ENCODE measurements around the gene MAT2A. TPM values are rescaled to one million over a fixed set of nuclear protein-coding genes. Genes with fewer than 3 reads are reported as not detected.

Gene MAT2A
- polyA plus RNA-seq, 3 donors = 340 to 430 (median 417) TPM

DNA sequence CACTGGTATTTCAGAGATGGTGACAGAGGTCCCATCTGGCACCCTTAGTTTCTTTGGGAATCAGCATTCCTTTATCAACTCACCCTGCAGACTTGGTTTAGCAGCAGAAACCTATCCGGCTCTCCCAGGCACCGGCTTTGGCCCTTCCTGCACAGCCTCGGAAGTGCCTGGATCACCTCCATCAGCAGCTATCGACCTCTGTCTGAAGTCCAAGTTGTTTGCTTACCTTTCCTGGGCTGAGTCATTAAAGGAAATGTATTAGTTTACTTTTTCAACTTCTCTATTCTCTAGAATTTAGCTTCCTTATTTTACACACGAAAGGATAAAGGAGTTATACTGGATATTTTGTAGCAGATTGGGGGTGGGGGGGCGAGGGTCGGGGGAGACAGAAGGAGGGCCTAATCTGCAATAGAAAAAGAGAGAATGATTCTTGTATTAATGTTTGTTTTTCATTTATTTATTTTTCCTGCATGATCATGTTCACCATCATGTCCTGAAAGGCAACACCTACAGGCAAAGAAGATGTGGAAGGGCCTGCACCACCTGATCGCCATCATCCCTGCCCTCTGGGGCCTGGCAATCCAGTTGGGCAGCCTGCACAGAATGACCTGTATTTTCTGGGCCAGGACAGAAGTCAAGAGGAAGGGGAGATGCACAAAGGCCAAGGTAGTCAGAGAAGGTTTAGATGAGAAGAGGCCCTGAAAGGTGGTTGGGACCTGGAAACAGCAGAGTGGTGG, 22.1 kb upstream of the MAT2A start:
- DNase-seq = no peak

- no peak for DNase-seq
These were observed 16.8 kb upstream of the MAT2A start for GRCh38 chr2:85522090-85522647.

- no peak for DNase-seq
These were observed 15.7 kb upstream of the MAT2A start for GRCh38 chr2:85523062-85523902.

- no peak for DNase-seq
These were observed 15.0 kb upstream of the MAT2A start for GRCh38 chr2:85523903-85524335.

DNA sequence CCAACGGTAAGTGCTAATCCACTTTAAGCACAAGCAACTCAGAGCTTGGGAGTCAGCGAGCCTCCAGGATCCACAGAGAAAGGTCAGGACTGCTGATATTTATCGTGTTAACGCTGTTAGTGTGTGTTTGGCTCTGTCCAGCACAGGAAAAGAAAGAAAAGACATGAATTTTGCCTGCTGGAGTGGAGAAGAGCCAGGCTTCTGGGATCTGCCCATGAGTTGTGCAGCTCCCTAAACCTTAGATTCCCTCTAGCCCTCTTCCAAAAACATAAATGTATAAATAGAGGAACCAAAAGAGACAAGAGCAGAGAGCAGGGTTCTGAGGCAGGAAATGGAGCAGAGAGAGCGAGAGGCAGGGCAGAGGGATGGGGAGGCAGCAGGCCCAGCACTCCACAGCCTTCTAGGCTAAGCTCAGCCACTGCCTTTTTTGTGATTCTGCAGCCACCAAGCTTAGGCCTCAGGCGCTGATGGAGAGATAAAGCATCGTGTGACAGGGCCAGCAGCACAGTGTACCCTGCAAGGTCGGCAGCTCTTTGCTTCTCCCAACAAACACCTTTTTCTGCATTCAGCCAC, 14.5 kb upstream of the MAT2A start:
- no peak for DNase-seq

DNA sequence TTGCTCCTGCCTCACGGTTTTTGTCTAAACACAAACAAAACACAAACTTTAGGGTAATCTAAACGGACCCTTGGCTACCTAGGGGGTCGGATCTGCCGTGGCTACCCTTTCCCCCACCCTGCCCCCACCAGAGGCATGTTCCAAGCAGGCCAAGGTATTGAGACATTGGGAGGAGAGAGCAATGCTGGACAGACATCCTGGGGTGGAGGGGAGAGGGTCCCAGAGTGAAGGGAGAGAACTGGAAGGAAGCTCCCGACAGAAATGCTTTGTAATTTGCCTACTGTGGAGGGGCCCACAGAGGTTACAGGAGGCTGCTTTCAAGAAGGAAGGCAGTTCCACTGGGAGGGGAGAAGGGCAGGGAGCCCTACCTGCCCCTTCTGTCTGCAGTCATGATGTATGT, 13.9 kb upstream of the MAT2A start:
- no peak for DNase-seq

- no peak for DNase-seq
These were observed 13.4 kb upstream of the MAT2A start for GRCh38 chr2:85525567-85525966.

DNA sequence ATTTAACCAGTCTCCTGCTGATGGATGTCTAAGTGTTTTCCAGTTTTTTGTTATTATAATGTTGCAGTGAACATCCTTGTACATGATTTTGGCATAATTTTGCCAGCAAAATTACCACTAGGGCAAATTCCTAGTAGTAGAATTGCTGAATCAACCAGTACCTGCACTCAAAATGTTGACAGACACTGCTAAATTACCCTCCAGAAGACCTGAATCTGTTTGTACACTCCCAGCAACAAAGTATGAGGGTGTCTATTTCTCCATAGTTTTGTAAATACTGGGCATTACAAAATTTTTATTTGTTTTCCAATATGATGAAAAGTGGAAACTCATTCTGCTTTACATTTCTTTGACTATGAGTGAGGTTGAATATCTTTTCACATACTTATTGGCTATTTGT, 11.2 kb upstream of the MAT2A start:
- DNase-seq = no peak

DNA sequence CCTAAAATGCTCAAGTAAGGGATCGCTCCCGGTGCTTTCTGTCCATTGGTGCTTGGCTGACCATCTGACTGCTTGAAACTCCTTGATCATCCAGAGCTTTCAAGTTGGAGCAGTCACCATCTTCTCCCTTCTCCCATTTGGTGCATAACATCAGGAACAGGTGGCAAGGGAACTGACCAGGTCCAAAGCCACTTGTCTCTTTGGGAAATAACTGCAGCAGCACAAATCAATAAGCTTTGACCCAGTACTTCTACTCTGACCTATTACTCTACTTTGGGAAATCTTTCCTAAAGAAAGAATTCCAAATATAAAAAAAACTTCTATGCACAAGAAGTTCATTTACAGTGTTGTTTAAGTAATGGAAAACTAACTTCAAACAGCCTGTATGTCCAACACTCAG, 10.6 kb upstream of the MAT2A start:
- no peak for DNase-seq

DNA sequence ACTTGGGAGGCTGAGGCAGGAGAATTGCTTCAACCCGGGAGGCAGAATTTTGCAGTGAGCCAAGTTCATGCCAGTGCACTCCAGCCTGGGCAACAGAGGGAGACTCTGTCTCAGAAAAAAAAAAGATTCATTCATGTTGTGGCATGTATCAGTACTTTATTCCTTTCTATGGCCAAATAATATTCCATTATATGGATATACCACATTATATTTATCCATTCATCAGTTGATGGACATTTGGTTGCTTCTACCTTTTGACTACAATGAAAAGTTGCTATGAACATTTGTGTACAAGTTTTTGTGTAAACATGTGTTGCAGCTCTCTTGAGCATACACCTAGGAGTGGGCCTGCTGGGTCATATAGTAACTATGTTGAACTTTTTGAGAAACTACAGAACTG, 9.2 kb upstream of the MAT2A start:
- DNase-seq = no peak

DNA sequence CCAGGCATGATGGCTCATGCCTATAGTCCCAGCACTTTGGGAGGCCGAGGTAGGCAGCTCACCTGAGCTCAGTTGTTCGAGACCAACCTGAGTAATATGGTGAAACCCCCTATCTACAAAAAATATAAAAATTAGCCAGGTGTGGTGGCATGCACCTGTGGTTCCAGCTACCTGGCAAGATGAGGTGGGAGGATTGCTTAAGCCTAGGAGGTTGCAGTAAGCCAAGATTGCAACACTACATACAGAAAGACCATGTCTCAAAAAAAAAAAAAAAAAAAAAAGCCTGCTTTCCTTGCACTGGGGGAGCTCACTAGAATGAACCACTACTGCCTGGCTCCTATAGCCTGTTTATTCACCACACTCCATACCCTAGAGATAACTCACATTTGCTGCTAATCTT, 7.4 kb upstream of the MAT2A start:
- no peak for DNase-seq

- no peak for DNase-seq
These were observed 4.9 kb upstream of the MAT2A start for GRCh38 chr2:85534099-85534498.

DNA sequence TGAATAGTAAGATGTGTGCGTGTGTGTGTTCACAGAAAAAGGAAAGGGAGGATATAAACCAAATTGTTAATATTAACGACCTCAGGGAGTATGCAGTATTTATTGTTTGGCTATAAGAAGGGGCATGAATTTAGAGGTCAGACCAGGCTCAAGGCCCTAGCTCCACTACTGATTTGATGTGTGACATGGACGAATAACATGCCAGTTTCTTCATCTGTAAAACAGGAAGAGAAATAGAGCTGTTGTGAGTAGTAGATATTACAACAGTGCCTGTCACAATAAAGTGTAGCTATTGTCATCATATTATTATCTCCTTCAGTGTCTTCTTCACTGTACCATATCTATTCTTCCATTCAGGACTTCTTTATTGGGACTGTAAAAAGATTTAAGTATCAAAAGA, 4.1 kb upstream of the MAT2A start:
- DNase-seq = no peak

DNA sequence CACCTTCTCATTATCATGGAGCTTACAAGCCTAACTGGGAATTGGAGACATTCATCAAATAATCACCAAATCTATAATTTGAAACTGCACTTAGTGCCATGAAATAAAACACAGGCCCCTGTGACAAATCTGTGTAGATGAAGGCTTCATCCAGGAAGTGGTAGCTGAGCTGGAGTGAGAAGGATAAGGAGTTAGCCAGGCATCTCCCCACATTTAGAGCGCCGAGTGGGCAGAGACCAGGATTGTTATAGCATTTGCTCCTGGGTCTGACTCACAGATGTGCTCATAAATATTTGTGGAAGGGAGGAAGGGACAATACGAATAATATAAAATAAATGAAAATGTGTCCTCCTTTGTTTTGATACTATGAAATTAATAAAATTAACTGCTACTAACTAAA, 2.5 kb upstream of the MAT2A start:
- no peak for DNase-seq

DNA sequence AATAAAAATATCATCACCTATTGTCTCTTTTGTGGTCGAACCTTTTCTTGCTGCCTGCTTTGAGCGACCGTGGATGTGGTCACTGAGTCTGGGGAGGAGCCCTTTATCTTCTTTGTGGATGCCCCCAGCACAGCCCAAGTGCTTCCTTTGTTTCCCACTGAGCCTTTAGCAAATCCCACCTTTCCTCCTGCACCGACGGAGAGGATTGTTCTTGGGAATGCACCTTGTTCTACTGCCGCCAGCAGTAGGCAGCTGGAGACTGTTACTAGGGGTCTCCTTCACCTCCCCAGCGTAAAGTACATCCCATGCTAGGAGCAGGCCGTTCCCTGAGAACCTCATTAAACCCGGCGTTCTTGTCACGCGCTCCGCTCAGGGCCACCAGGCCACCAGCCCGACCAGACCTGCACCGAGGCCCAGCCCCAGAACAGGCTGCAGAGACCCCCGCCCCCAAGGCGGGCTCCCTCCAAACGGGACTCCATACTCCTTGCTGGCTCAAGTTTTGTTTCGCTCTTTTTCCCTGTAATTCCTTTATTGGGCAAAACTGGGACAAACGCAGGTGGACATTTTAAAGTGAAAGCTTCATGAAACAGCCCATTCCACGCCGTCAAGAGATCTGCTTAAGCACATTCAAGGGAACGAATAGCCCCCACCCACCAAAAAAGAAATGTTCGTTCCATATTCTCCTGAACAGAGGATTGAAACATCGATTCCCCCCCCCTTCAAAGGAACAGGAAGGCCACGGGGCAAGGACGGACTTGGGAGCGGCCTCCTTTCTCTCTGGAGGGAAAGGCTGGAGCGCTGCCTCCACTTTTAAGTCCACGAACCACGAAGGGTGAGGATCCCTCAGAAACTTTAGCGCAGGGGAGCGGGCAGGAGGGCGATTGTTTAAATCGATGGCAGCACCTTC, 1.1 kb upstream of the MAT2A start:
- DNase-seq = peak; percentile 57

DNA sequence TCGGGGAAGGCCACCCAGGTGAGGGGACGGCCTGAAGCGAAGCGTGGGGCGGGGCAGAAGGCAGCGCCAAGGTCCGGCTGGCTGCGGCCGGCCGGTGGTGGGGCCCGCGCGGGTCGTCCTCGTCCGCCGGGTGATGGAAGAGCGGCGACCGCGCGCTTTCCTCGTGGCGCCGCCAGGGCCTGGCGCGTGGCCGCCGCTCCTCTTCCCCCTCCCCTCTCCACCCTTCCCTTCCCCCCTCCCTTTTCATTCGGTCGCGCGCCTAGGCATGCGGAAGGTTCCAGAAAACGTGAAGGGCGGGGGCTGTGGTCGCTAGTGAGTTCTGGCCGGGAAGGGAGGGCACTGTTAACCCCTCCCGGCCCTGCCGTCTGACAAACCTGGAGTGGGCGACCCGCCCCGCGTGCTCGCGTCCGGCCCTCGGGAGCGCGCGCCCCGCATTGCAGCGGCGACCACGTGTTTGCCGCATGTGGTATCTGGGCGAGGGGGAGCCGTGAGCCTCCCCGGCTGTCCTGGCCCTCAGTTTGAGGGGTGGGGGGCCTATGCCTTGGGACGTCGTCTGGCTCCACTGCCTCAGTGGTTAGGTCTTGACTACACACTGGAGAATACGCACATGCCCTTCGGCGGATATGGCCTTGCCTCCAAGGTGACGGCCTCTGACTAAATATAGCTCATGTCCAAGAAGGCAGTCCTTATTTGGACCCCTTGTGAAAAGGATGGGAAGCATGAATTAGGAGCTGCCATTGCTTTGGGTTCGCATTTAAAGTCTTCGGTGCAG, 579 bp downstream of the MAT2A start:
- DNase-seq = peak; percentile 73

- DNase-seq = no peak
These were observed 1.2 kb downstream of the MAT2A start for GRCh38 chr2:85540133-85540648.

DNA sequence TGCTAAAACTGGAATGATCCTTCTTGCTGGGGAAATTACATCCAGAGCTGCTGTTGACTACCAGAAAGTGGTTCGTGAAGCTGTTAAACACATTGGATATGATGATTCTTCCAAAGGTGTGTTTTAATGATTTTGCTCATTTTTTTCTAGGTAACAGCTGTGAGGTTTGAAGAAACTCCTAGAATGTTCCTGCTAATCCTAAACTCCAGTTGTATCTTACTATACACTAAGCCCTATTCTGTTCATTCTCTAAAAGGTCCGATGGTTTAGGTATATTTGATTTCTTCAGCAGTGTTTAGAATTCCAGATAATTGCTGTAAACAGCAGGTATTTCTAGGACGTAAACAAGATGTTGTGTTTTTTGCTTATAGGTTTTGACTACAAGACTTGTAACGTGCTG, 2.3 kb downstream of the MAT2A start:
- no peak for DNase-seq

DNA sequence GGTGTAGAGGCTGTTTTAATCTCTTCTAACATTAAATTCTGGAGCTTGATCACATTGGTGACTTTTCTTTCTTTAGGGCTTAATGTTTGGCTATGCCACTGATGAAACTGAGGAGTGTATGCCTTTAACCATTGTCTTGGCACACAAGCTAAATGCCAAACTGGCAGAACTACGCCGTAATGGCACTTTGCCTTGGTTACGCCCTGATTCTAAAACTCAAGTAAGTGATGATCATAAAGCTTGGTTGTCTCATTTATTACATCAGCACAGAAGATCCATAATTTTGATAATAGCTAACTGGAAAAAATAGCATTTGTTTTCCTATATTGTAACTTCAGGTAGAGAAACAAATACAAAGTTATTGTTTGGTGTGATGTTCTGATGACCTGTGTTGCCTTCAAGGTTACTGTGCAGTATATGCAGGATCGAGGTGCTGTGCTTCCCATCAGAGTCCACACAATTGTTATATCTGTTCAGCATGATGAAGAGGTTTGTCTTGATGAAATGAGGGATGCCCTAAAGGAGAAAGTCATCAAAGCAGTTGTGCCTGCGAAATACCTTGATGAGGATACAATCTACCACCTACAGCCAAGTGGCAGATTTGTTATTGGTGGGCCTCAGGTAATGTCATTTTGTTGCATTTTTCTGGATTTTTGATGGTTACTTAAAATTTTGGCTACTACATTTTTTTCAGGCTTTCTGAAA, 2.9 kb downstream of the MAT2A start:
- no peak for DNase-seq

DNA sequence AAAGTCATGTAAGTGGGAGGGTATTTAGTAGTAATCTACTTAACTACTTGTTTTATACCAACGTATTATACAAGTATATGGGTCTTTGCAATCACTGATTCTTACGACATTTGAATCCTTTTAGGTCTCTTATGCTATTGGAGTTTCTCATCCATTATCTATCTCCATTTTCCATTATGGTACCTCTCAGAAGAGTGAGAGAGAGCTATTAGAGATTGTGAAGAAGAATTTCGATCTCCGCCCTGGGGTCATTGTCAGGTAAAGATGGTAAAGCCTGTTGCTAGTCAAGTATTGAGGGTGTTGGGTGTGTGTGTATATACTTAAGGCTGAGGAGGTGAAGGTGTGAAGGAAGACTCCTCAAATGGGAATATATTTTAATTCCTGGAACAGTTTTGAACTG, 3.8 kb downstream of the MAT2A start:
- DNase-seq = no peak
